IMR-90 (cell line): Measurements from ENCODE around the gene SLC19A2. TPM values are rescaled to one million over a fixed set of nuclear protein-coding genes. Genes with fewer than 3 reads are reported as not detected.

Experiments
- ATAC-seq: fragments of 200-7000 bp; cut with Tn5 transposase; 2 replicates; pipeline ENCODE4 v1.9.1; 2020; ENCODE audit warnings: low read depth, mild to moderate bottlenecking, moderate library complexity
- BruUV-seq: library from RNA; stranded (reverse); fragments of 400-500 nt; replicated peaks from 2 replicates; lab custom pipeline; 2021; lab: Mats Ljungman, UMichigan
- CTCF ChIA-PET: fragments of 300-600 bp; formaldehyde crosslinking; extraction: SDS; loops from one replicate; lab custom pipeline; 2021; ENCODE audit warnings: antibody characterized with exemption; lab: Yijun Ruan, JAX
- POLR2A ChIA-PET: fragments of 300-600 bp; sonication (Branson Sonifier 250); formaldehyde crosslinking; loops from one replicate; lab custom pipeline; 2022; ENCODE audit warnings: antibody characterized with exemption; ENCODE audit not compliant: unreplicated experiment; lab: Charles Lee
- DNase-seq: peaks from one replicate; pipeline ENCODE4 v3.0.0; 2013
- H2AFZ ChIP-seq: replicated peaks from 2 replicates; pipeline ENCODE3; 2013; ENCODE audit warnings: low read length, mild to moderate bottlenecking; ENCODE audit not compliant: poor library complexity
- H2AK5ac ChIP-seq: 2 replicates; pipeline ENCODE4 v1.6.1; 2013; ENCODE audit warnings: low read depth, low read length, inconsistent platforms
- H2AK9ac ChIP-seq: replicated peaks from 2 replicates; pipeline ENCODE3; 2013; ENCODE audit warnings: mild to moderate bottlenecking, low read depth, low read length, moderate library complexity; ENCODE audit not compliant: poor library complexity
- H2BK120ac ChIP-seq: 2 replicates; pipeline ENCODE4 v1.6.1; 2013; ENCODE audit warnings: low read depth, low read length, inconsistent platforms
- H2BK15ac ChIP-seq: 3 replicates; pipeline ENCODE4 v1.6.1; 2013; ENCODE audit warnings: low read depth, low read length, inconsistent platforms
- H2BK20ac ChIP-seq: 2 replicates; pipeline ENCODE4 v1.6.1; 2013; ENCODE audit warnings: low read depth, mild to moderate bottlenecking, inconsistent platforms, low read length, moderate library complexity
- H2BK5ac ChIP-seq: 2 replicates; pipeline ENCODE4 v1.6.1; 2013; ENCODE audit warnings: mild to moderate bottlenecking, low read depth, low read length, inconsistent platforms; ENCODE audit not compliant: poor library complexity, severe bottlenecking
- H3K14ac ChIP-seq: replicated peaks from 2 replicates; pipeline ENCODE4 v1.6.1; 2013; ENCODE audit warnings: low read depth, low read length, inconsistent platforms
- H3K18ac ChIP-seq: 2 replicates; pipeline ENCODE4 v1.6.1; 2013; ENCODE audit warnings: low read depth, low read length, control low read depth
- H3K23ac ChIP-seq: 2 replicates; pipeline ENCODE4 v1.6.1; 2013; ENCODE audit warnings: low read depth, low read length, inconsistent platforms
- H3K27ac ChIP-seq: 2 replicates; pipeline ENCODE4 v1.5.1; 2013; ENCODE audit warnings: mild to moderate bottlenecking, control low read depth, low read length; ENCODE audit not compliant: insufficient read depth
- H3K27me3 ChIP-seq: 2 replicates; pipeline ENCODE4 v1.6.1; 2013; ENCODE audit warnings: low read length; ENCODE audit not compliant: control insufficient read depth, insufficient read depth
- H3K36me3 ChIP-seq: 2 replicates; pipeline ENCODE4 v1.6.1; 2013; ENCODE audit warnings: low read length, mixed read lengths; ENCODE audit not compliant: control insufficient read depth, insufficient read depth
- H3K4ac ChIP-seq: 2 replicates; pipeline ENCODE4 v1.6.1; 2013; ENCODE audit warnings: low read depth, low read length, inconsistent platforms
- H3K4me1 ChIP-seq: 2 replicates; pipeline ENCODE4 v1.6.1; 2013; ENCODE audit warnings: low read length, mixed read lengths; ENCODE audit not compliant: control insufficient read depth, insufficient read depth
- H3K4me2 ChIP-seq: 2 replicates; pipeline ENCODE4 v1.6.1; 2013; ENCODE audit warnings: low read depth, mild to moderate bottlenecking, control low read depth, low read length, moderate library complexity
- H3K4me3 ChIP-seq: 2 replicates; pipeline ENCODE4 v1.5.1; 2013; ENCODE audit warnings: low read depth, mild to moderate bottlenecking, control low read depth, low read length, moderate library complexity; ENCODE audit not compliant: insufficient read depth
- H3K56ac ChIP-seq: 2 replicates; pipeline ENCODE4 v1.6.1; 2013; ENCODE audit warnings: low read length, inconsistent platforms; ENCODE audit not compliant: insufficient read depth; ENCODE audit errors: extremely low read depth
- H3K79me1 ChIP-seq, 2 experiments: 2 replicates each; pipeline ENCODE4 v1.6.1; 2013; ENCODE audit warnings: low read length in 2 of 2, inconsistent platforms in 1 of 2, low read depth in 1 of 2
- H3K9ac ChIP-seq: 2 replicates; pipeline ENCODE4 v1.6.1; 2013; ENCODE audit warnings: low read depth, low read length, control low read depth
- H3K9me1 ChIP-seq: 2 replicates; pipeline ENCODE4 v1.6.1; 2013; ENCODE audit warnings: low read length, inconsistent platforms; ENCODE audit not compliant: insufficient read depth
- H3K9me3 ChIP-seq: 2 replicates; pipeline ENCODE4 v1.6.1; 2013; ENCODE audit warnings: low read length; ENCODE audit not compliant: control insufficient read depth, insufficient read depth
- H4K20me1 ChIP-seq: 2 replicates; pipeline ENCODE4 v1.6.1; 2013; ENCODE audit warnings: low read length, inconsistent platforms; ENCODE audit not compliant: insufficient read depth
- H4K5ac ChIP-seq: 2 replicates; pipeline ENCODE4 v1.6.1; 2013; ENCODE audit warnings: mild to moderate bottlenecking, low read depth, low read length, control low read depth
- H4K8ac ChIP-seq, 2 experiments: 2 replicates each; pipeline ENCODE4 v1.6.1; 2013; ENCODE audit warnings: low read depth in 2 of 2, low read length in 2 of 2, control low read depth in 1 of 2, inconsistent platforms in 1 of 2
- H4K91ac ChIP-seq: 2 replicates; pipeline ENCODE4 v1.6.1; 2013; ENCODE audit warnings: low read depth, low read length, inconsistent platforms; ENCODE audit not compliant: insufficient read depth
- BHLHE40 ChIP-seq: fragments of 150-350 bp; IDR thresholded peaks from 2 replicates; pipeline ENCODE4 v1.6.1; 2016; ENCODE audit warnings: mild to moderate bottlenecking, low read depth, low read length
- CEBPB ChIP-seq: IDR thresholded peaks from 2 replicates; pipeline ENCODE4 v1.6.1; 2012; ENCODE audit warnings: low read depth, low read length, improper control_type of control experiment
- CHD1 ChIP-seq: IDR thresholded peaks from 2 replicates; pipeline ENCODE4 v1.6.1; 2012; ENCODE audit warnings: low read depth, low read length, improper control_type of control experiment
- CTCF ChIP-seq: conservative IDR thresholded peaks from 2 replicates; pipeline ENCODE4 v1.5.1; 2012; ENCODE audit warnings: mild to moderate bottlenecking, low read depth, low read length, improper control_type of control experiment
- ELK1 ChIP-seq: fragments of 150-350 bp; IDR thresholded peaks from 2 replicates; pipeline ENCODE4 v1.6.1; 2016; ENCODE audit warnings: low read depth, mild to moderate bottlenecking, low read length, moderate library complexity, borderline replicate concordance
- FOS ChIP-seq: fragments of 150-350 bp; IDR thresholded peaks from 2 replicates; pipeline ENCODE4 v1.6.1; 2016; ENCODE audit warnings: low read depth, low read length
- MAFK ChIP-seq: IDR thresholded peaks from 2 replicates; pipeline ENCODE4 v1.6.1; 2012; ENCODE audit warnings: low read depth, low read length, improper control_type of control experiment
- MXI1 ChIP-seq: IDR thresholded peaks from 2 replicates; pipeline ENCODE4 v1.6.1; 2012; ENCODE audit warnings: low read depth, mild to moderate bottlenecking, low read length, moderate library complexity, borderline replicate concordance
- NFE2L2 ChIP-seq: fragments of 150-350 bp; IDR thresholded peaks from 2 replicates; pipeline ENCODE4 v1.6.1; 2016; ENCODE audit warnings: low read depth, mild to moderate bottlenecking, low read length
- POLR2A ChIP-seq: IDR thresholded peaks from 2 replicates; pipeline ENCODE4 v1.6.1; 2012; ENCODE audit warnings: mild to moderate bottlenecking, low read depth, low read length
- RAD21 ChIP-seq: IDR thresholded peaks from 2 replicates; pipeline ENCODE4 v1.6.1; 2012; ENCODE audit warnings: low read length, improper control_type of control experiment
- RCOR1 ChIP-seq: IDR thresholded peaks from 2 replicates; pipeline ENCODE4 v1.6.1; 2012; ENCODE audit warnings: mild to moderate bottlenecking, low read length, improper control_type of control experiment; ENCODE audit not compliant: insufficient replicate concordance
- RFX5 ChIP-seq: IDR thresholded peaks from 2 replicates; pipeline ENCODE4 v1.8.0; 2012; ENCODE audit warnings: low read depth, mild to moderate bottlenecking, low read length, moderate library complexity
- SMC3 ChIP-seq: fragments of 150-350 bp; IDR thresholded peaks from 2 replicates; pipeline ENCODE4 v1.6.1; 2016; ENCODE audit warnings: low read depth, mild to moderate bottlenecking, antibody characterized with exemption, low read length, moderate library complexity
- USF2 ChIP-seq: fragments of 150-350 bp; IDR thresholded peaks from 2 replicates; pipeline ENCODE4 v1.6.1; 2017; ENCODE audit warnings: mild to moderate bottlenecking, antibody characterized with exemption, low read length, low read depth
- WGBS, 2 experiments: methylation state at CpG; one replicate each; pipeline versions ENCODE4 v1.1.5 to v1.1.7; 2013; ENCODE audit warnings: missing lambda C conversion rate in 2 of 2; ENCODE audit not compliant: insufficient read length in 1 of 2; ENCODE audit errors: extremely low coverage in 2 of 2; 5-methylcytosine and 5-hydroxymethylcytosine counted together
- dilution Hi-C: fragments of 300-500 bp; cut with HindIII; formaldehyde crosslinking; loops from one replicate; pipeline ENCODE4 v1.14.3; 2018; ENCODE audit warnings: low sequenced_read_pairs; ENCODE audit not compliant: unreplicated experiment
- in situ Hi-C: fragments of 300-500 bp; cut with MboI; formaldehyde crosslinking; loops from 3 replicates; pipeline ENCODE4 v1.14.3; 2019; ENCODE audit warnings: low sequenced_read_pairs, inconsistent platforms, mixed read lengths
- intact Hi-C: fragments of 100-400 bp; cut with micrococcal nuclease; formaldehyde crosslinking; loops from 2 replicates; pipeline ENCODE4 v1.10.0; 2022
- polyA plus RNA-seq, 3 experiments: library from polyadenylated mRNA; depleted of rRNA; stranded (reverse); fragments of >200 nt; gene quantifications; 2 replicates each; pipeline ENCODE4 v1.2.3, GENCODE V29; 2012; ENCODE audit warnings: low replicate concordance in 1 of 3
- total RNA-seq: library from RNA; depleted of rRNA; stranded (reverse); fragments of >200 nt; gene quantifications from 2 replicates; pipeline ENCODE4 v1.2.3, GENCODE V29; 2012

SLC19A2 gene
- total and polyA plus RNA-seq, 2 of the 4 experiments (the other 2 are of a cell fraction), result 3.6 to 5.2 TPM

- no peak for ATAC-seq
- Histone ChIP-seq H3K56ac (no peak overlapping the region), H3K36me3 (peaks cover 5% of the 10 kb centered on the region), H2BK5ac (no peak overlapping the region), H2AK5ac (no peak overlapping the region), H3K27ac (no peak overlapping the region), H2BK20ac (no peak overlapping the region), H3K79me1 (peaks cover 9 to 21% of the 10 kb centered on the region in 2 experiments; a peak in 3 of 4 replicates), H3K9me1 (0 out of 2 replicates have a peak, but pooled peaks cover 4% of the 10 kb centered on the region), H2AFZ (no peak overlapping the region), H3K27me3 (no peaks in the 10 kb centered on the region), H2BK120ac (no peak overlapping the region), H4K5ac (no peak overlapping the region), H3K23ac (no peak overlapping the region), H4K8ac (no peak overlapping the region), H3K4ac (no peak overlapping the region), H3K4me2 (no peak overlapping the region), H3K14ac (no peak overlapping the region), H2AK9ac (no peak overlapping the region), H3K9ac (no peak overlapping the region), H4K20me1 (no peaks in the 10 kb centered on the region), H2BK15ac (no peak overlapping the region), H3K4me1 (peaks cover 5% of the 10 kb centered on the region), H3K9me3 (no peaks in the 10 kb centered on the region), H3K18ac (no peak overlapping the region), H4K91ac (no peak overlapping the region), H3K4me3 (no peak overlapping the region)
- in situ Hi-C loops (loop anchor here (5.0 to 10.0 kb wide), 2 partner anchors 328 to 365 kb away; no protein-coding TSS in a partner anchor), intact Hi-C loops (loop anchor here (10.0 kb wide), 1 partner anchor 325 kb away; no protein-coding TSS in a partner anchor), dilution Hi-C loops (no loop called here)
- WGBS, 2 experiments, result no CpG with 5 or more reads among the region's 1 CpG
- CTCF ChIA-PET, result interaction anchor here (0.8 kb wide), 1 partner anchor 57 kb away, joined by 3 read pairs; no protein-coding TSS in a partner anchor
- POLR2A ChIA-PET, result no interaction called here
- no peak for DNase-seq
- BruUV-seq, result no TSS peak
- TF ChIP-seq MAFK, result no peak
- TF ChIP-seq ELK1, result no peak
- TF ChIP-seq FOS, result no peak
- no peak for TF ChIP-seq MXI1
- no peak for TF ChIP-seq BHLHE40
- TF ChIP-seq RFX5, result no peak
- TF ChIP-seq CHD1, result no peak
- no peak for TF ChIP-seq USF2
- TF ChIP-seq SMC3, result no peak
- TF ChIP-seq RAD21, result no peak
- no peak for TF ChIP-seq NFE2L2
- TF ChIP-seq CEBPB, result no peak
- no peak for TF ChIP-seq POLR2A
- TF ChIP-seq CTCF, result no peak
- TF ChIP-seq RCOR1, result no peak
Measured at GRCh38 chr1:169479363-169480066, 6.2 kb downstream of the SLC19A2 start.
